KOPT-K1 (cell line): ENCODE data around the gene AGBL1.
"Not testable (repeated sequence)": the region's sequence is repeated elsewhere in the genome, so short reads cannot be mapped to it uniquely, and the experiment has no call there.

Source experiments
- H3K27ac ChIP-seq: fragments of 200-600 bp; sonication (generic); 2 replicates; pipeline ENCODE4 v1.5.1; 2016; ENCODE audit warnings: antibody characterized with exemption, mild to moderate bottlenecking, low read depth, low read length; ENCODE audit not compliant: poor library complexity, severe bottlenecking
- H3K36me3 ChIP-seq: fragments of 200-600 bp; sonication (generic); 2 replicates; pipeline ENCODE4 v1.5.1; 2017; ENCODE audit warnings: antibody characterized with exemption, mild to moderate bottlenecking, low read length, moderate library complexity; ENCODE audit not compliant: insufficient read depth
- H3K9me3 ChIP-seq: fragments of 200-600 bp; sonication (generic); 2 replicates; pipeline ENCODE4 v1.5.1; 2017; ENCODE audit warnings: antibody characterized with exemption, low read length, mild to moderate bottlenecking; ENCODE audit not compliant: insufficient read depth, poor library complexity, severe bottlenecking

The AGBL1 gene

GRCh38 chr15:86394866-86395265, 315.2 kb downstream of the AGBL1 start:
- no peak overlapping the region for H3K27ac ChIP-seq
- H3K36me3 ChIP-seq: no peaks in the 10 kb centered on the region
- H3K9me3 ChIP-seq: no peaks in the 10 kb centered on the region

GRCh38 chr15:86399041-86399954, 319.6 kb downstream of the AGBL1 start:
- Histone ChIP-seq H3K9me3 (no peaks in the 10 kb centered on the region), H3K27ac (no peak overlapping the region)

GRCh38 chr15:86403221-86403620, 323.6 kb downstream of the AGBL1 start:
- Histone ChIP-seq H3K9me3 (no peaks in the 10 kb centered on the region), H3K27ac (no peak overlapping the region), H3K36me3 (no peaks in the 10 kb centered on the region)

More at GRCh38 chr15:86399041-86399954, 319.6 kb downstream of the AGBL1 start:
- no peaks in the 10 kb centered on the region for H3K36me3 ChIP-seq

- no peak overlapping the region for H3K27ac ChIP-seq
- no peaks in the 10 kb centered on the region for H3K36me3 ChIP-seq
Observed at GRCh38 chr15:86403914-86404583, 324.4 kb downstream of the AGBL1 start.

GRCh38 chr15:86408261-86408660, 328.6 kb downstream of the AGBL1 start:
- Histone ChIP-seq H3K36me3 (no peaks in the 10 kb centered on the region), H3K27ac (no peak overlapping the region), H3K9me3 (no peaks in the 10 kb centered on the region)

More at GRCh38 chr15:86403914-86404583, 324.4 kb downstream of the AGBL1 start:
- no peaks in the 10 kb centered on the region for H3K9me3 ChIP-seq

GRCh38 chr15:86411916-86412315, 332.2 kb downstream of the AGBL1 start:
- Histone ChIP-seq H3K9me3 (no peaks in the 10 kb centered on the region), H3K36me3 (no peaks in the 10 kb centered on the region), H3K27ac (no peak overlapping the region)

- Histone ChIP-seq H3K36me3 (no peaks in the 10 kb centered on the region), H3K27ac (no peak overlapping the region), H3K9me3 (no peaks in the 10 kb centered on the region)
Observed at GRCh38 chr15:86413191-86413590, 333.5 kb downstream of the AGBL1 start.

GRCh38 chr15:86425746-86426145, 346.1 kb downstream of the AGBL1 start:
- Histone ChIP-seq H3K9me3 (no peaks in the 10 kb centered on the region), H3K27ac (no peak overlapping the region), H3K36me3 (no peaks in the 10 kb centered on the region)

GRCh38 chr15:86432861-86433260, 353.2 kb downstream of the AGBL1 start:
- Histone ChIP-seq H3K27ac (no peak overlapping the region), H3K9me3 (no peaks in the 10 kb centered on the region), H3K36me3 (no peaks in the 10 kb centered on the region)

- Histone ChIP-seq H3K36me3 (no peaks in the 10 kb centered on the region), H3K9me3 (no peaks in the 10 kb centered on the region), H3K27ac (no peak overlapping the region)
Observed at GRCh38 chr15:86433983-86434382, 354.3 kb downstream of the AGBL1 start.

GRCh38 chr15:86439614-86440013, 359.9 kb downstream of the AGBL1 start:
- Histone ChIP-seq H3K9me3 (no peaks in the 10 kb centered on the region), H3K36me3 (no peaks in the 10 kb centered on the region), H3K27ac (no peak overlapping the region)

- no peaks in the 10 kb centered on the region for H3K36me3 ChIP-seq
- no peaks in the 10 kb centered on the region for H3K9me3 ChIP-seq
- no peak overlapping the region for H3K27ac ChIP-seq
Observed at GRCh38 chr15:86444527-86444926, 364.9 kb downstream of the AGBL1 start.

- no peak overlapping the region for H3K27ac ChIP-seq
- no peaks in the 10 kb centered on the region for H3K36me3 ChIP-seq
- no peaks in the 10 kb centered on the region for H3K9me3 ChIP-seq
Observed at GRCh38 chr15:86445579-86446252, 366.0 kb downstream of the AGBL1 start.

GRCh38 chr15:86446253-86446640, 366.6 kb downstream of the AGBL1 start:
- Histone ChIP-seq H3K9me3 (no peaks in the 10 kb centered on the region), H3K27ac (no peak overlapping the region), H3K36me3 (no peaks in the 10 kb centered on the region)

GRCh38 chr15:86465470-86466039, 385.9 kb downstream of the AGBL1 start:
- not testable (repeated sequence) for H3K36me3 ChIP-seq, H3K9me3 ChIP-seq, H3K27ac ChIP-seq
